KMS-11 (cell line): ENCODE results near the gene SMARCD3.

Source experiments
- H2AFZ ChIP-seq: fragments of 200-600 bp; sonication (generic); 2 replicates; pipeline ENCODE4 v1.6.1; 2016; ENCODE audit warnings: antibody characterized with exemption, mixed run types, low read depth
- H3K27ac ChIP-seq: fragments of 200-600 bp; sonication (generic); 2 replicates; pipeline ENCODE4 v1.6.1; 2016; ENCODE audit warnings: mild to moderate bottlenecking, mixed run types
- H3K27me3 ChIP-seq: fragments of 200-600 bp; sonication (generic); 2 replicates; pipeline ENCODE4 v1.6.1; 2017; ENCODE audit warnings: mild to moderate bottlenecking, low read depth, mixed run types, moderate library complexity; ENCODE audit not compliant: insufficient read depth
- H3K36me3 ChIP-seq: fragments of 200-600 bp; sonication (generic); 2 replicates; pipeline ENCODE4 v1.6.1; 2017; ENCODE audit warnings: mild to moderate bottlenecking, mixed run types; ENCODE audit not compliant: insufficient read depth
- H3K4me1 ChIP-seq: fragments of 200-600 bp; sonication (generic); 2 replicates; pipeline ENCODE4 v1.6.1; 2016; ENCODE audit warnings: mild to moderate bottlenecking, low read depth, mixed run types; ENCODE audit not compliant: poor library complexity, severe bottlenecking
- H3K4me2 ChIP-seq: fragments of 200-600 bp; sonication (generic); 2 replicates; pipeline ENCODE4 v1.7.0; 2016; ENCODE audit warnings: mild to moderate bottlenecking, mixed run types
- H3K4me3 ChIP-seq: fragments of 200-600 bp; sonication (generic); IDR thresholded peaks from 2 replicates; pipeline ENCODE4 v1.6.1; 2017; ENCODE audit warnings: low read depth, low read length, mixed read lengths; ENCODE audit not compliant: insufficient read depth
- H3K79me2 ChIP-seq: fragments of 200-600 bp; sonication (generic); 2 replicates; pipeline ENCODE4 v1.6.1; 2016; ENCODE audit warnings: low read depth, mixed run types; ENCODE audit not compliant: insufficient read depth
- H3K9ac ChIP-seq: fragments of 200-600 bp; sonication (generic); 2 replicates; pipeline ENCODE4 v1.6.1; 2016; ENCODE audit warnings: mild to moderate bottlenecking, mixed run types
- H4K20me1 ChIP-seq: fragments of 200-600 bp; sonication (generic); 2 replicates; pipeline ENCODE4 v1.6.1; 2016; ENCODE audit warnings: mild to moderate bottlenecking, mixed run types; ENCODE audit not compliant: insufficient read depth
- TF ChIP-seq, protein P1 (sequence below): fragments of 200-600 bp; sonication (generic); conservative IDR thresholded peaks from 2 replicates; pipeline ENCODE4 v1.6.1; 2017; ENCODE audit warnings: low read depth, mild to moderate bottlenecking, antibody characterized with exemption, low read length, moderate library complexity, mixed read lengths

SMARCD3 gene

DNA sequence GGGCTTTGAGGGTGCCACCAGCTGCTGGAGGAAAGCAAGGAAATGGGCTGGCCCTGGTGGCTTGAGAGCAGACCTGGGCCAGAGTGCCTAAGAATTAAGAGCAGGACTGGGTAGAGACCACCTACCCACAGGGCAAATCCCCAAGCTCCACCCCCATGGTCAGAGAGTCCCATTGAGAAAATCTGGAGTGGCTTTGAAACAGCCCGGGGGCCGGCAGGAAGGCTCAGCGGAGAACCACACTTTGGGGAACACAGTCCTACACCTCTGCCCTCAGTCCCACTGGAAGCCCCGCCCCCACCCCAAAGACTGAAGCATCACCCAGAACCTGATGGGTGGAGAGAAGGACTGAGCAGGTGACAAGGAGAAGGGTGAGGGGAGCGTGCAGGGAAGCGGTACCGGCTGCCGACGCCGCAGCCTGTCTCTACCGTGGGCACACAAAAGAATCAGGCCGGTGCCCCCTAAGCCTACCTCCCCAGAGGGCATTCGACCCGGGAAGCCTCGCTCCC is 3.6 kb downstream of the SMARCD3 start:
- peak overlapping the region; percentile 56 for H2AFZ ChIP-seq
- H3K4me2 ChIP-seq = peak overlapping the region; percentile 87
- H3K27ac ChIP-seq = no peak overlapping the region
- peaks cover 24% of the 10 kb centered on the region for H3K4me1 ChIP-seq
- H3K27me3 ChIP-seq = peaks cover 62% of the 10 kb centered on the region
- H4K20me1 ChIP-seq = no peaks in the 10 kb centered on the region
- TF ChIP-seq, protein P1, sequence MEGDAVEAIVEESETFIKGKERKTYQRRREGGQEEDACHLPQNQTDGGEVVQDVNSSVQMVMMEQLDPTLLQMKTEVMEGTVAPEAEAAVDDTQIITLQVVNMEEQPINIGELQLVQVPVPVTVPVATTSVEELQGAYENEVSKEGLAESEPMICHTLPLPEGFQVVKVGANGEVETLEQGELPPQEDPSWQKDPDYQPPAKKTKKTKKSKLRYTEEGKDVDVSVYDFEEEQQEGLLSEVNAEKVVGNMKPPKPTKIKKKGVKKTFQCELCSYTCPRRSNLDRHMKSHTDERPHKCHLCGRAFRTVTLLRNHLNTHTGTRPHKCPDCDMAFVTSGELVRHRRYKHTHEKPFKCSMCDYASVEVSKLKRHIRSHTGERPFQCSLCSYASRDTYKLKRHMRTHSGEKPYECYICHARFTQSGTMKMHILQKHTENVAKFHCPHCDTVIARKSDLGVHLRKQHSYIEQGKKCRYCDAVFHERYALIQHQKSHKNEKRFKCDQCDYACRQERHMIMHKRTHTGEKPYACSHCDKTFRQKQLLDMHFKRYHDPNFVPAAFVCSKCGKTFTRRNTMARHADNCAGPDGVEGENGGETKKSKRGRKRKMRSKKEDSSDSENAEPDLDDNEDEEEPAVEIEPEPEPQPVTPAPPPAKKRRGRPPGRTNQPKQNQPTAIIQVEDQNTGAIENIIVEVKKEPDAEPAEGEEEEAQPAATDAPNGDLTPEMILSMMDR = no peak
- no peak overlapping the region for H3K9ac ChIP-seq
- no peak overlapping the region for H3K4me3 ChIP-seq
- H3K79me2 ChIP-seq = no peaks in the 10 kb centered on the region
- H3K36me3 ChIP-seq = no peaks in the 10 kb centered on the region

DNA sequence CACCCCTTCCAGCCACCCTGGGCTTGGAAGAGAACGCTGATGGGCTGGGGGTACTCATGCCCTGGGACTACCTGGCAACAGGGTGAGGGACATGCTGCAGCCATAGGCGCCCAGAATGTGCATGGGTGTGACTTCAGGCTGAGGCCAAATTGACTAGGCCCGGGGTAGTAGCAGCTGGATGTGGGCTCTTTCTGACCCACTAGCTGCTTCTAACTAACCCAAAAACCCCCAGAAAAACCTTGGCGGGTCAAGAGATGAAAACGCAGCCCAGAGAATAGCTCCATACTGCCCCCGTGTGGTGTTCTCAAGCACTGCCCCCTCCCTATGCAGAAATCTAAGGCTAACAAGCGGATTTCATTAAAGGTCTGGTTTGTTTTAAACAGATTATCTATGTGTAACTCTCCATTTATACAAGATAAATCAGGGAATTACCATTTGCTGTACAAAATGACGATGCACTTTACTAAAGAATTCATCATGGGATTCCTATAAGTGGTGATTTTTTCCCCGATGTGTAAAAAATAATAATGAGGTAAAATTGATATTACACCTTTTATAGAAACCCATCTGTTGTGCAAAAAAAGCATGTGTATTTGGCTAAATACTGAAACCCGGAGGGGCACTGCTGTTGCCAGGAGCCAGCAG is 4.2 kb downstream of the SMARCD3 start:
- Histone ChIP-seq H3K27ac (no peak overlapping the region), H2AFZ (no peak overlapping the region), H3K4me1 (peaks cover 24% of the 10 kb centered on the region), H3K27me3 (peaks cover 56% of the 10 kb centered on the region), H3K4me2 (peak overlapping the region; percentile 91), H3K4me3 (no peak overlapping the region), H4K20me1 (no peaks in the 10 kb centered on the region), H3K79me2 (no peaks in the 10 kb centered on the region), H3K36me3 (no peaks in the 10 kb centered on the region), H3K9ac (no peak overlapping the region)
- TF ChIP-seq, protein P1 = peak; percentile 99

DNA sequence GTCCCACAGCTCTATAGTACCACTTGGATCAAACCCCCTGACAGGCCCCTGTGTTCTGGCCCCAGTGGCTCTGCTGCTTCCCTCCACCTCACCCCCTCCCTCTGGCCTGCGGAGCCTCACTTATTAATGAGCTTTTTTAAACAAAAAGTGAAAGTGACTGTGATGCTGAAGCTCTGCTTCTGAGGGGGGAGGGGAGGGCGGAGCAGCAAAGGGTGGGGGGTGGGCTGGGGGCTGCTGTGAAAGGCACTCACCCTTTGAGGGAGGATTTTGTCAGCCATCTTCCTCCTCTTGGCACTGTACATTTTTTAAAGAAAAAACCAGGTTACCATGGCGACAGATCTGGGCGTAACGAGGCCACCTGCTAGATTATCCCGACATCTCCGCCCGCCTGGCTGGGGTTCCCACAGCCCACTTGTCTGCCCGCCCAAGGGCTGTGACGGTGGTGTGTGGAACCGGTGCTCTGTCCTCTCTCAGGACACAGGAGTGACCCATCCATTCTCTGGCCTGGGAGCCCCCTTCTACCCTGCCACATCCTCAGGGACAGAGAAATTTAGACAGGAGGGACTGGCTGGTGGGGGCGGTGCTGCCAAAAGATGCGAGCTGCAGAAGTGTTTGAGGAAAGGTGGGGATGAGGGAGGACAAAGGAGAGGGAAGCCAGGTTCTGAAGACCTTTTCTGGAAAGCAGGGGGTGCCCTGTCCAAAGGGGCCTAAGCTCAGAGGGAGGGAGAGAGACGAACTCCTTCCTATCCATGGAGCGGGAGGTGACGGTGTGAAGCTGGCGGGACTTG is 4.9 kb downstream of the SMARCD3 start:
- Histone ChIP-seq H3K27ac (no peak overlapping the region), H4K20me1 (no peaks in the 10 kb centered on the region), H3K36me3 (no peaks in the 10 kb centered on the region), H3K4me2 (peak overlapping the region; percentile 91), H2AFZ (no peak overlapping the region), H3K27me3 (peaks cover 49% of the 10 kb centered on the region), H3K9ac (no peak overlapping the region), H3K4me1 (peaks cover 24% of the 10 kb centered on the region), H3K4me3 (no peak overlapping the region), H3K79me2 (no peaks in the 10 kb centered on the region)
- TF ChIP-seq, protein P1 = no peak

DNA sequence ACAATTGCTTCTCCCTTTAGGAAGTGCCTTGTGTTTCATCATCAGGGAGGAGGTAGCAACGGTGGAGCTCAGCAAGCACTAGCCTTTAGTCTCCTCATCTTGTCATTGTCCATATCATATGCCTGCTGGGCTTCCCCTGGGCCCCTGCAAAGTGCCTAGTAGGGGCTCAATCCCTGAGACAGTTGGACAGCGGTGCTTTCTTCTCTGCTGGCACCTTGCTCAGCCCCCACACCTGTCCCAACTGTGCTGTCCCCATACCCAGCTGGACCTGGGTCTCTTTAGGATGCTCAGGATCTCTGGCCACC is 5.5 kb downstream of the SMARCD3 start:
- H2AFZ ChIP-seq = no peak overlapping the region
- H3K27me3 ChIP-seq = peaks cover 43% of the 10 kb centered on the region
- H3K4me3 ChIP-seq = no peak overlapping the region
- H3K36me3 ChIP-seq = no peaks in the 10 kb centered on the region
- H3K79me2 ChIP-seq = no peaks in the 10 kb centered on the region
- no peak overlapping the region for H3K9ac ChIP-seq
- H3K4me2 ChIP-seq = peak overlapping the region; percentile 91
- TF ChIP-seq, protein P1 = no peak
- H3K4me1 ChIP-seq = peaks cover 24% of the 10 kb centered on the region
- no peaks in the 10 kb centered on the region for H4K20me1 ChIP-seq
- no peak overlapping the region for H3K27ac ChIP-seq
